ENCODE data around the gene SLC38A3.

Gene SLC38A3

GRCh38 chr3:50269460-50269859 lies 64.4 kb downstream of the SLC38A3 start:
- DNase-seq = no peak
- in situ Hi-C loops (cut with HindIII; ENCODE audit: low pct_ligation_motif_present, low sequenced_read_pairs) = no loop called here
- TF ChIP-seq CTCF (IDR thresholded peaks at IDR 0.05; ENCODE audit: low read depth, low read length, missing control alignments) = no peak
- no peak overlapping the region for H3K4me3 ChIP-seq (ENCODE audit: low read depth, low read length)
- H3K36me3 ChIP-seq (replicated peaks) = no peaks in the 10 kb centered on the region
- H3K27me3 ChIP-seq (replicated peaks) = peaks cover 12% of the 10 kb centered on the region
- no peak overlapping the region for H3K27ac ChIP-seq

- no peak for DNase-seq
- peaks cover 17% of the 10 kb centered on the region for H3K27me3 ChIP-seq (replicated peaks)
- H3K36me3 ChIP-seq (replicated peaks) = no peaks in the 10 kb centered on the region
- H3K27ac ChIP-seq = no peak overlapping the region
- H3K4me3 ChIP-seq (ENCODE audit: low read depth, low read length) = no peak overlapping the region
- no peak for TF ChIP-seq CTCF (IDR thresholded peaks at IDR 0.05; ENCODE audit: low read depth, low read length, missing control alignments)
- in situ Hi-C loops (cut with HindIII; ENCODE audit: low pct_ligation_motif_present, low sequenced_read_pairs) = no loop called here
Measured at GRCh38 chr3:50269977-50270413, 64.9 kb downstream of the SLC38A3 start.

GRCh38 chr3:50270422-50271224 lies 65.6 kb downstream of the SLC38A3 start:
- TF ChIP-seq CTCF (IDR thresholded peaks at IDR 0.05; ENCODE audit: low read depth, low read length, missing control alignments) = no peak
- in situ Hi-C loops (cut with HindIII; ENCODE audit: low pct_ligation_motif_present, low sequenced_read_pairs) = no loop called here
- peaks cover 24% of the 10 kb centered on the region for H3K27me3 ChIP-seq (replicated peaks)

More at GRCh38 chr3:50270422-50271224, 65.6 kb downstream of the SLC38A3 start:
- Histone ChIP-seq H3K36me3 (replicated peaks) (no peaks in the 10 kb centered on the region), H3K4me3 (ENCODE audit: low read depth, low read length) (no peak overlapping the region), H3K27ac (no peak overlapping the region)
- DNase-seq = no peak
